B cell (primary cell): ENCODE results near the gene SMG9. TPM values are rescaled to one million over a fixed set of nuclear protein-coding genes. Genes with fewer than 3 reads are reported as not detected.

ENCODE experiments used
- ATAC-seq: fragments of 200-7000 bp; cut with Tn5 transposase; one replicate; pipeline ENCODE4 v1.10.0; 2021; ENCODE audit warnings: low read depth, mild to moderate bottlenecking, moderate number of reproducible peaks, moderate library complexity
- CTCF ChIA-PET: fragments of 350-600 bp; sonication (Branson Sonifier 250); formaldehyde crosslinking; loops from one replicate; lab custom pipeline; 2021; ENCODE audit warnings: antibody characterized with exemption, inconsistent platforms; lab: Charles Lee
- POLR2A ChIA-PET: fragments of 350-600 bp; sonication (Branson Sonifier 250); formaldehyde crosslinking; loops from one replicate; lab custom pipeline; 2021; ENCODE audit warnings: antibody characterized with exemption; lab: Charles Lee
- DNase-seq: peaks from one replicate; pipeline ENCODE4 v3.0.0; 2013
- H2AFZ ChIP-seq: 2 replicates; pipeline ENCODE4 v1.6.1; 2012; ENCODE audit warnings: mild to moderate bottlenecking, low read depth, low read length; ENCODE audit not compliant: insufficient read depth, poor library complexity, severe bottlenecking
- H3K27ac ChIP-seq, 2 donors: 1 replicate in 1 of 2; 2 replicates in 1 of 2; pipeline ENCODE4 v1.5.1; 2012 to 2013; ENCODE audit warnings: low read length in 2 of 2, mild to moderate bottlenecking in 2 of 2, moderate library complexity in 1 of 2
- H3K27me3 ChIP-seq, 4 experiments: fragments of 200-600 bp in 1 of 4; sonication (generic) in 1 of 4; replicated peaks in 1 of 4; 1 replicate in 2 of 4; 2 replicates in 2 of 4; pipeline versions ENCODE4 v1.6.1 to v1.7.0; 2013 to 2016; ENCODE audit warnings: low read length in 3 of 4, mild to moderate bottlenecking in 2 of 4, mixed read lengths in 1 of 4, moderate library complexity in 1 of 4; ENCODE audit not compliant: insufficient read depth in 4 of 4, control insufficient read depth in 3 of 4; ENCODE audit errors: control extremely low read depth in 1 of 4
- H3K36me3 ChIP-seq, 2 experiments: replicated peaks in 1 of 2; 1 replicate in 1 of 2; 2 replicates in 1 of 2; pipeline versions ENCODE4 v1.6.1 to v1.7.1; 2013; ENCODE audit warnings: low read length in 1 of 2; ENCODE audit not compliant: insufficient read depth in 2 of 2, control insufficient read depth in 1 of 2; ENCODE audit errors: control extremely low read depth in 1 of 2, extremely low read depth in 1 of 2
- H3K4me1 ChIP-seq, 2 donors: fragments of 200-600 bp in 1 of 2; sonication (generic) in 1 of 2; 1 replicate in 1 of 2; 2 replicates in 1 of 2; pipeline versions ENCODE4 v1.5.1 to v1.6.1; 2013 to 2017; ENCODE audit warnings: low read length in 2 of 2; ENCODE audit not compliant: control insufficient read depth in 2 of 2, insufficient read depth in 2 of 2
- H3K4me2 ChIP-seq: replicated peaks from 2 replicates; pipeline ENCODE3; 2012; ENCODE audit warnings: mild to moderate bottlenecking, low read depth, low read length; ENCODE audit not compliant: poor library complexity, severe bottlenecking
- H3K4me3 ChIP-seq, 5 experiments: fragments of 200-600 bp in 1 of 5; sonication (generic) in 1 of 5; 1 replicate in 3 of 5; 2 replicates in 2 of 5; pipeline versions ENCODE4 v1.5.1 to v1.7.0; 2011 to 2016; ENCODE audit warnings: low read length in 4 of 5, mild to moderate bottlenecking in 4 of 5, low read depth in 2 of 5, control low read depth in 1 of 5, moderate library complexity in 1 of 5; ENCODE audit not compliant: insufficient read depth in 1 of 5; ENCODE audit errors: control extremely low read depth in 1 of 5, extremely low read depth in 1 of 5
- H3K79me2 ChIP-seq: fragments of 200-600 bp; sonication (generic); one replicate; pipeline ENCODE4 v1.6.0; 2016; ENCODE audit warnings: low read length; ENCODE audit not compliant: control insufficient read depth, insufficient read depth
- H3K9ac ChIP-seq: fragments of 200-600 bp; sonication (generic); 2 replicates; pipeline ENCODE4 v1.6.1; 2017; ENCODE audit warnings: mild to moderate bottlenecking, low read length, moderate library complexity
- H3K9me3 ChIP-seq, 3 donors: one replicate each; pipeline versions ENCODE4 v1.6.1 to v1.7.1; 2013; ENCODE audit warnings: low read length in 2 of 3; ENCODE audit not compliant: control insufficient read depth in 2 of 3, insufficient read depth in 1 of 3; ENCODE audit errors: control extremely low read depth in 1 of 3
- H4K20me1 ChIP-seq: 2 replicates; pipeline ENCODE4 v1.6.0; 2012; ENCODE audit warnings: mild to moderate bottlenecking, low read length; ENCODE audit not compliant: insufficient read depth, control insufficient read depth, poor library complexity, severe bottlenecking
- H3K27ac Mint-ChIP-seq: one replicate; pipeline ENCODE4 v1.8.0; 2021; ENCODE audit warnings: mixed read lengths
- H3K27me3 Mint-ChIP-seq: one replicate; pipeline ENCODE4 v1.8.0; 2021; ENCODE audit warnings: mixed read lengths
- H3K4me1 Mint-ChIP-seq: one replicate; pipeline ENCODE4 v1.8.0; 2021; ENCODE audit warnings: mixed read lengths
- H3K4me3 Mint-ChIP-seq: one replicate; pipeline ENCODE4 v1.8.0; 2021; ENCODE audit warnings: mixed read lengths
- H3K9me3 Mint-ChIP-seq: one replicate; pipeline ENCODE4 v1.8.0; 2022; ENCODE audit warnings: mixed read lengths; ENCODE audit not compliant: insufficient read depth
- EZH2 ChIP-seq: IDR thresholded peaks from 2 replicates; pipeline ENCODE4 v1.6.1; 2012; ENCODE audit warnings: borderline replicate concordance, low read depth, mild to moderate bottlenecking, moderate library complexity, low read length; ENCODE audit not compliant: insufficient read depth, poor library complexity, severe bottlenecking
- WGBS: methylation state at CpG from one replicate; pipeline ENCODE4 v1.1.5; 2013; ENCODE audit warnings: missing lambda C conversion rate; ENCODE audit not compliant: insufficient coverage; 5-methylcytosine and 5-hydroxymethylcytosine counted together
- intact Hi-C: fragments of 100-400 bp; cut with micrococcal nuclease; formaldehyde crosslinking; loops from one replicate; pipeline ENCODE4 v1.10.0; 2022
- polyA plus RNA-seq: library from polyadenylated mRNA; depleted of rRNA; stranded (reverse); fragments of >200 nt; gene quantifications from 2 replicates; pipeline ENCODE4 v1.2.3, GENCODE V29; 2012
- total RNA-seq, 2 donors: library from RNA; stranded (reverse); fragments of 120-200 nt in 1 of 2; gene quantifications; 1 replicate in 1 of 2; 2 replicates in 1 of 2; pipeline versions ENCODE4 v1.2.3 to v1.2.4, GENCODE V29; 2013 to 2022
- TF ChIP-seq, protein P1 (sequence below): fragments of 200-600 bp; IDR thresholded peaks from one replicate; pipeline ENCODE4 v1.8.0; 2022; ENCODE audit warnings: antibody characterized with exemption, mild to moderate bottlenecking

SMG9 gene
- total and polyA plus RNA-seq, 2 donors (not counting 1 experiment from before 2014, with no cell fraction given) = 33.9 to 87.5 TPM

DNA sequence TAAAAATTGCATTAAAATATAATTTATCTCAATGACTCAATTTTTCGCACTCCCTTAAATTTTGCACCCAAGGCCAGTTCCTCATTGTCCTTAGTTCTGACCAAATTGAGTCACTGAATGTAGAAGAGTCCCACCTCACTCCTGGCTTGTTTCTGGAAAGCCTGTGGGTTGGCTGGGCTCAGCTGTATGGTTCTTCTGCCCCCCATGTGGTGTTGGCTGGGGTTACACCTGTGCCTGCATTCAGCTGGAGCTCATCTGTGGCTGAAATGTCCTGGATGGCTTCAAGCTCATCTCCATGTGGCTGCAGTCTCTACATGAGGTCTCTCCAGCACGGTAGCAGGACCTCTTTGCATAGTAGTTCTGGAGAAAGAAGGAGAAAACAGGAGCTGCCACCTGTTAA lies 46.0 kb downstream of the SMG9 start:
- no peak for TF ChIP-seq EZH2
- TF ChIP-seq, protein P1, sequence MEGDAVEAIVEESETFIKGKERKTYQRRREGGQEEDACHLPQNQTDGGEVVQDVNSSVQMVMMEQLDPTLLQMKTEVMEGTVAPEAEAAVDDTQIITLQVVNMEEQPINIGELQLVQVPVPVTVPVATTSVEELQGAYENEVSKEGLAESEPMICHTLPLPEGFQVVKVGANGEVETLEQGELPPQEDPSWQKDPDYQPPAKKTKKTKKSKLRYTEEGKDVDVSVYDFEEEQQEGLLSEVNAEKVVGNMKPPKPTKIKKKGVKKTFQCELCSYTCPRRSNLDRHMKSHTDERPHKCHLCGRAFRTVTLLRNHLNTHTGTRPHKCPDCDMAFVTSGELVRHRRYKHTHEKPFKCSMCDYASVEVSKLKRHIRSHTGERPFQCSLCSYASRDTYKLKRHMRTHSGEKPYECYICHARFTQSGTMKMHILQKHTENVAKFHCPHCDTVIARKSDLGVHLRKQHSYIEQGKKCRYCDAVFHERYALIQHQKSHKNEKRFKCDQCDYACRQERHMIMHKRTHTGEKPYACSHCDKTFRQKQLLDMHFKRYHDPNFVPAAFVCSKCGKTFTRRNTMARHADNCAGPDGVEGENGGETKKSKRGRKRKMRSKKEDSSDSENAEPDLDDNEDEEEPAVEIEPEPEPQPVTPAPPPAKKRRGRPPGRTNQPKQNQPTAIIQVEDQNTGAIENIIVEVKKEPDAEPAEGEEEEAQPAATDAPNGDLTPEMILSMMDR = no peak
- Mint-ChIP-seq H3K4me3 (no peak overlapping the region), H3K4me1 (no peaks in the 10 kb centered on the region), H3K9me3 (no peaks in the 10 kb centered on the region), H3K27me3 (peaks cover 37% of the 10 kb centered on the region), H3K27ac (no peak overlapping the region)
- intact Hi-C loops = no loop called here
- WGBS = 89% methylated on average over 1 of the region's 2 CpGs
- peaks cover 0 to 12% (median 4%) of the 10 kb centered on the region in 3 donors for H3K9me3 ChIP-seq
- POLR2A ChIA-PET = no interaction called here
- H2AFZ ChIP-seq = no peak overlapping the region
- H3K27me3 ChIP-seq = peaks cover 0 to 9% (median 3%) of the 10 kb centered on the region in 4 experiments
- H3K4me2 ChIP-seq = no peak overlapping the region
- DNase-seq = no peak
- no peaks in the 10 kb centered on the region for H3K4me1 ChIP-seq
- H3K4me3 ChIP-seq = no peak overlapping the region
- ATAC-seq = no peak
- H4K20me1 ChIP-seq = no peaks in the 10 kb centered on the region
- CTCF ChIA-PET = interaction anchor here (2.1 kb wide), 1 partner anchor 101 kb away, joined by 6 read pairs; no protein-coding TSS in a partner anchor
- no peak overlapping the region for H3K9ac ChIP-seq
- no peaks in the 10 kb centered on the region for H3K79me2 ChIP-seq
- no peaks in the 10 kb centered on the region for H3K36me3 ChIP-seq
- H3K27ac ChIP-seq = no peak overlapping the region

DNA sequence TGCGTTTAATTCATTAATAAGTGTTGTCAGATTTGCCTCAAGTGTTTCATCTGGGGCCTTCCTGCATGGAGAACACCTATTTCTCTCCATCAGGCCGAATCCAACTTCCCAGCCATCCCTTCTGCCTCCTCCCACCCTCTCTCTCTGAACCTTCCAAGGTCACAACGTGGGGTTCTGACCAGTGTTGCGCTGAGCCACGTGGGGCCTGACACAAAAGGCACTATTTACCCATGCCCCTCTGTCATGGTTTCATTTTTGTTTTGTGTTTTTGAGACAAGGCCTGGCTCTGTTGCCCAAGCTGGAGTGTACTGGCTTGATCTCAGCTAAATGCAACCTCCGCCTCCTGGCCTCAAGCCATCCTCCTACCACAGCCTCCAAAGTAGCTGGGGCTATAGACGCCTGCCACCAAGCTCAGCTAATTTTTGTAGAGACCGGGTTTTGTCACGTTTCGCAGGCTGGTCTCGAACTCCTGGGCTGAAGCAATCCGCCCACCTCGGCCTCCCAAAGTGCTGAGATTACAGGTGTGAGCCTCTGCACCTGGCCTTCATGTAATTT lies 47.5 kb downstream of the SMG9 start:
- Histone ChIP-seq H3K36me3 (no peaks in the 10 kb centered on the region), H3K27ac (no peak overlapping the region), H3K79me2 (no peaks in the 10 kb centered on the region), H4K20me1 (no peaks in the 10 kb centered on the region), H3K4me1 (no peaks in the 10 kb centered on the region), H3K4me2 (no peak overlapping the region), H3K4me3 (no peak overlapping the region), H3K9me3 (peaks cover 0 to 12% (median 4%) of the 10 kb centered on the region in 3 donors), H2AFZ (no peak overlapping the region), H3K9ac (no peak overlapping the region), H3K27me3 (peaks cover 0 to 9% (median 3%) of the 10 kb centered on the region in 4 experiments)
- Mint-ChIP-seq H3K9me3 (no peaks in the 10 kb centered on the region), H3K4me3 (no peak overlapping the region), H3K4me1 (peaks cover 5% of the 10 kb centered on the region), H3K27me3 (peaks cover 29% of the 10 kb centered on the region), H3K27ac (no peak overlapping the region)
- no peak for ATAC-seq
- WGBS = 94% methylated on average over 8 of the region's 13 CpGs
- DNase-seq = no peak
- TF ChIP-seq, protein P1 = no peak
- no peak for TF ChIP-seq EZH2
- intact Hi-C loops = no loop called here
- ChIA-PET CTCF (interaction anchor here (2.1 kb wide), 1 partner anchor 103 kb away, joined by 6 read pairs; no protein-coding TSS in a partner anchor), POLR2A (no interaction called here)
